OCI-LY1 (cell line): ENCODE data around the gene RPS27A.

ENCODE experiments used
- EZH2 ChIP-seq: fragments of 200-600 bp; sonication (generic), shearing (Covaris generic); IDR thresholded peaks from 2 replicates; pipeline ENCODE4 v1.8.0; 2017; ENCODE audit warnings: borderline replicate concordance, mixed run types, mild to moderate bottlenecking, antibody characterized with exemption, low read length, moderate library complexity, mixed read lengths
- TF ChIP-seq, protein P1 (sequence below): fragments of 200-600 bp; sonication (generic), shearing (Covaris generic); IDR thresholded peaks from 2 replicates; pipeline ENCODE4 v1.5.1; 2017; ENCODE audit warnings: mild to moderate bottlenecking, antibody characterized with exemption, low read length, moderate library complexity, mixed read lengths

DNA sequence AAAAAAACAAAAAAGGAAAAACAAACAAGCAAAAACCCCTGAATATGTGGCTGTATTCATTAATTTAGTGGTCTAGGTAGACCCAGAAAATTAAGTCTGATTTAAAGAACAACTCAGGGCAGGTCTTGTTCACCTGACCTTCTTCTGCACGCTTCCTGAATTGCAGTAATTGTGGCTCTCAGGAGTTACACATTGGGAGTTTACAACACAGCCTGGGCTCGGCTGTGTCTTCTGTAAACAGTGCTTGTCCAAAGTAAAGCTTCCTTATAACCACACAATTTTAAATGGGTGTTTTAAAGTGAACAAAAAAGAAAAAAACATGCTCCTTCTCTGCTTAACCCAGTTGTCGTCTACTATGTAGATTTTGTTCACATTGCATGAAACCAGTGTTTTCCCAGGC lies 44.8 kb downstream of the RPS27A start:
- TF ChIP-seq, protein P1, sequence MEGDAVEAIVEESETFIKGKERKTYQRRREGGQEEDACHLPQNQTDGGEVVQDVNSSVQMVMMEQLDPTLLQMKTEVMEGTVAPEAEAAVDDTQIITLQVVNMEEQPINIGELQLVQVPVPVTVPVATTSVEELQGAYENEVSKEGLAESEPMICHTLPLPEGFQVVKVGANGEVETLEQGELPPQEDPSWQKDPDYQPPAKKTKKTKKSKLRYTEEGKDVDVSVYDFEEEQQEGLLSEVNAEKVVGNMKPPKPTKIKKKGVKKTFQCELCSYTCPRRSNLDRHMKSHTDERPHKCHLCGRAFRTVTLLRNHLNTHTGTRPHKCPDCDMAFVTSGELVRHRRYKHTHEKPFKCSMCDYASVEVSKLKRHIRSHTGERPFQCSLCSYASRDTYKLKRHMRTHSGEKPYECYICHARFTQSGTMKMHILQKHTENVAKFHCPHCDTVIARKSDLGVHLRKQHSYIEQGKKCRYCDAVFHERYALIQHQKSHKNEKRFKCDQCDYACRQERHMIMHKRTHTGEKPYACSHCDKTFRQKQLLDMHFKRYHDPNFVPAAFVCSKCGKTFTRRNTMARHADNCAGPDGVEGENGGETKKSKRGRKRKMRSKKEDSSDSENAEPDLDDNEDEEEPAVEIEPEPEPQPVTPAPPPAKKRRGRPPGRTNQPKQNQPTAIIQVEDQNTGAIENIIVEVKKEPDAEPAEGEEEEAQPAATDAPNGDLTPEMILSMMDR: no peak
- TF ChIP-seq EZH2: no peak
